AG09309 (cell line): Measurements from ENCODE around the gene SGTB.
"Not testable (repeated sequence)": the region's sequence is repeated elsewhere in the genome, so short reads cannot be mapped to it uniquely, and the experiment has no call there.

Experiments
- DNase-seq: peaks from one replicate; pipeline ENCODE4 v3.0.0-alpha.2; 2010; ENCODE audit warnings: low read depth
- H3K4me3 ChIP-seq: 2 replicates; pipeline ENCODE4 v1.5.1; 2011; ENCODE audit warnings: mild to moderate bottlenecking, low read depth, low read length, moderate library complexity; ENCODE audit not compliant: control insufficient read depth
- TF ChIP-seq, protein P1 (sequence below): IDR thresholded peaks from 2 replicates; pipeline ENCODE4 v1.5.1; 2011; ENCODE audit warnings: mild to moderate bottlenecking, low read depth, low read length, inconsistent platforms; ENCODE audit not compliant: insufficient read depth, control insufficient read depth; ENCODE audit errors: missing control alignments

The SGTB gene

DNA sequence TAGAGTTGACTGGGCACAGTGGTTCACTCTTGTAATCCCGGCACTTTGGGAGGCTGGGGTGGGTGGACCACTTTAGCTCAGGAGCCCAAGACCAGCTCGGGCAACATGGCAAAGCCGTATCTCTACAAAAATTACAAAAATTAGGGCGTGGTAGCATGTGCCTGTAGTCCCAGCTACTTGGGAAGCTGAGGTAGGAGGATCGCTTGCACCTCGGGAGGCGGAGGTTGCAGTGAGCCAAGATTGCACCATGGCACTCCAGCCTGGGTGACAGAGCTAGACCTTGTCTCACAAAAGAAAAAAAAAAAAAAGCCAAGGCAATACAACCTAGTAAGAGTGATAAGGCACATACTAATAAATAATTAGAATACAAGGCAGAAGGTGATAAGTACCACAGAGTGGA lies 15.9 kb upstream of the SGTB start:
- H3K4me3 ChIP-seq: no peak overlapping the region
- DNase-seq: no peak
- TF ChIP-seq, protein P1, sequence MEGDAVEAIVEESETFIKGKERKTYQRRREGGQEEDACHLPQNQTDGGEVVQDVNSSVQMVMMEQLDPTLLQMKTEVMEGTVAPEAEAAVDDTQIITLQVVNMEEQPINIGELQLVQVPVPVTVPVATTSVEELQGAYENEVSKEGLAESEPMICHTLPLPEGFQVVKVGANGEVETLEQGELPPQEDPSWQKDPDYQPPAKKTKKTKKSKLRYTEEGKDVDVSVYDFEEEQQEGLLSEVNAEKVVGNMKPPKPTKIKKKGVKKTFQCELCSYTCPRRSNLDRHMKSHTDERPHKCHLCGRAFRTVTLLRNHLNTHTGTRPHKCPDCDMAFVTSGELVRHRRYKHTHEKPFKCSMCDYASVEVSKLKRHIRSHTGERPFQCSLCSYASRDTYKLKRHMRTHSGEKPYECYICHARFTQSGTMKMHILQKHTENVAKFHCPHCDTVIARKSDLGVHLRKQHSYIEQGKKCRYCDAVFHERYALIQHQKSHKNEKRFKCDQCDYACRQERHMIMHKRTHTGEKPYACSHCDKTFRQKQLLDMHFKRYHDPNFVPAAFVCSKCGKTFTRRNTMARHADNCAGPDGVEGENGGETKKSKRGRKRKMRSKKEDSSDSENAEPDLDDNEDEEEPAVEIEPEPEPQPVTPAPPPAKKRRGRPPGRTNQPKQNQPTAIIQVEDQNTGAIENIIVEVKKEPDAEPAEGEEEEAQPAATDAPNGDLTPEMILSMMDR: no peak

DNA sequence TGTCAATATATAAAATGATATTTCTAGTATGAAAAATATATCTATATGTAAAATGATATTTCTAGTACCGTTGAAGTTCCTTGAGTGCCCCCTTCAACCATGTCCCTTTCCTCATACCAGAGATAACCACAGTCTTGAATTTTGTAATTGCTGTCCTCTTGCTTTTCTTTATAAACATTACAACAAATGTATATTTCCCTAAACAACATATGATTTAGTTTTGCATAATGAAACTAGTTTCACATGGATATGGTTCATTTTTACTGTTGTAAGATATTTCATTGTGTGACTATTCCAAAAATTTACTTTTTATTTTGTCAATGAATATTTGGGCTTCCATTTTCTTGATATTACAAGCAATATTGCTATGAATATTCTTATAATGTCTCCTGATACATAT lies 14.1 kb upstream of the SGTB start:
- no peak for DNase-seq
- no peak overlapping the region for H3K4me3 ChIP-seq
- TF ChIP-seq, protein P1: no peak

DNA sequence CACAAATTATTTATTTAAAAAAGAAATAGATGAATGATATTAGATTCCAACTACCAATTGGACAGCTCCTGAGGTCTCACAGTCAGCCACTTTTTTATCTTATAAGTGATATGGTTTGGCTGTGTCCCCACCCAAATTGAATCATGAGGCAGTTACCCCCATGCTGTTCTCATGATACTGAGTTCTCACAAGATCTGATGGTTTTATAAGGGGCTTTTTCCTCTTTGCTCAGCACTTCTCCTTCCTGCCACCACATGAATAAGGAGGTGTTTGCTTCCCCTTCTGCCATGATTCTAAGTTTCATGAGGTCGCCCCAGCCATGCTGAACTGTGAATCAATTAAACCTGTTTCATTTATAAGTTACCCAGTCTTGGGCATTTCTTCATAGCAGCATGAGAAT lies 13.0 kb upstream of the SGTB start:
- DNase-seq: no peak
- no peak overlapping the region for H3K4me3 ChIP-seq
- TF ChIP-seq, protein P1: no peak

DNA sequence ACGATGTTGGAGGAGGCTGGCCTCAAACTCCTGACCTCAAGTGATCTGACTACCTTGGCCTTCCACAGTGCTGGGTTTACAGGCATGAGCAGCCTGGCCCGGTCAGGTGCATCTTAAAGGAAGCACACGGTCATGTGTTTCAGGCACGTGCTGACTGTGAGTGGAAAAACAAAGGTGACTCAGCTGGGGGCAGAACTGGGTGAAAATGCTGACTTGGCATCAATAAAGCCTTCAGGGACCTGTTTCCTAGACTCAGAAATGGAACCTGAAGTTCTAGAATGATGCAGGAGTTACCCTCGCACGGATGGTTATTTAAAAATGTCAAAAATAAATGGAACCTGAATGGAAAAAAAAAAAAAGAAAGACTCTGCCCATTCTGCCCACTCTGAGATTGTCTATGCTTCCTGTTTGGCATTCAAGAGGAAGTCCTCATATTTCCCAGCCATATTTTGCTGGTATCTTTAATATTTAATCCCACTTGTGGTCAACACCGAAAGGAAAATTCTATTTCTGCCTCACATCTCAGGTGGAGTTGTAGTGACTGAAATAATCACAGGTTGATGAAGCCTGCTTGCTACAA lies 12.4 kb upstream of the SGTB start:
- not testable (repeated sequence) for H3K4me3 ChIP-seq, DNase-seq

DNA sequence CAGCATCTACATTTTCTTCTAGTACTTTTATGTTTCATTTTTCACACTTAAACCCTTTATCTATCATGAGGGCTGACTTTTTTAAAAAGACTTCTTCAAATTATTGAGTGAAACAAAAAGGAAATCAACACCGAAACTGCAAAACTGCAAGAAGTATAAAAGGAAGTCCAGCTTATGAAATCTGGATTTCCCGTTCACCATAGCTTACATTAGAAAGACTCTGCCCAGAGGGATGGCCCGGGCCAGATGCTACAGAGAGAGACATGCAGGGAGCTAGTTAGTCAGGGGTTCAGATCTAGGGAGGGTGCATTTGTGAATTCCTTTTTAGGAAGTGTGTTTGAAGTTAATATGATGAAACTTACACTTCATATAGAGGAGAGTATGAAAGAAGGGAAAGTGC lies 10.1 kb upstream of the SGTB start:
- not testable (repeated sequence) for DNase-seq, H3K4me3 ChIP-seq

DNA sequence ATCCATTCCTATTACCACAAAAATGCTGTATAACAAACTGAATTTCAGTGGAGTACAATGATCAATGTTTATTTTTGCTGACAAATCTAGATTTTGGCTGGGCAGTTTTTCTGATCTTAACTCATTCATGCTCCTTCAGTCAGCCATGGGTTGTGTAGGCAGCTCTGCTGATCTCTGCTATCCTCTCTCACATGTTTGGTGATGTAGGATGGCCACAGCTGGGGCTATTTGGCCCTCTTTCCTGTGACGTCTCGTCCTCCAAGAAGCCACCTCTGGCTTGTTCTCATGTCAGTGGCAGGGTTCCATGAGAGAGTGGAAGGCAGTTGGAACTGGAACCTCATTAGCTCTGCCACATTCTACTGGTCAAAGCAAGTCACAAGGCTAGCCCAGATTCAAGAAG lies 9.0 kb upstream of the SGTB start:
- DNase-seq: no peak
- H3K4me3 ChIP-seq: no peak overlapping the region
- TF ChIP-seq, protein P1: no peak

DNA sequence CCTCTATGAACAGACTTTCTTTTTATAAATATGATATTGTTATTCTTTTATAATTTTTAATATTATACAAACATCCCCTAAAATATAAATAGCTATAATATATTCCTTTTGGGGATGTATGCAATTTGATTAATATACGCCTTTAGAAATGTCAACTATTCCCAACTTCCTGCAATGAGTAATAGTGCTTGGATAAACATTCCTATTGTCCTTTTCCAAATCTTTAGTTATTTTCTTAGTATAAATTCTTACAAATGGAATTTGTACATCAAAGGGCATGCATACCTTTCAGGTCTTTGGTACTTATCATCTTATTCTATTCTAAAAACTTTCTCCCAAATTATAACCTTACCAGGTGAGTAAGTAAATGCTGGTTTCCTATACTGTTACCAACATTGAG lies 6.3 kb upstream of the SGTB start:
- TF ChIP-seq, protein P1: no peak
- no peak for DNase-seq
- no peak overlapping the region for H3K4me3 ChIP-seq

DNA sequence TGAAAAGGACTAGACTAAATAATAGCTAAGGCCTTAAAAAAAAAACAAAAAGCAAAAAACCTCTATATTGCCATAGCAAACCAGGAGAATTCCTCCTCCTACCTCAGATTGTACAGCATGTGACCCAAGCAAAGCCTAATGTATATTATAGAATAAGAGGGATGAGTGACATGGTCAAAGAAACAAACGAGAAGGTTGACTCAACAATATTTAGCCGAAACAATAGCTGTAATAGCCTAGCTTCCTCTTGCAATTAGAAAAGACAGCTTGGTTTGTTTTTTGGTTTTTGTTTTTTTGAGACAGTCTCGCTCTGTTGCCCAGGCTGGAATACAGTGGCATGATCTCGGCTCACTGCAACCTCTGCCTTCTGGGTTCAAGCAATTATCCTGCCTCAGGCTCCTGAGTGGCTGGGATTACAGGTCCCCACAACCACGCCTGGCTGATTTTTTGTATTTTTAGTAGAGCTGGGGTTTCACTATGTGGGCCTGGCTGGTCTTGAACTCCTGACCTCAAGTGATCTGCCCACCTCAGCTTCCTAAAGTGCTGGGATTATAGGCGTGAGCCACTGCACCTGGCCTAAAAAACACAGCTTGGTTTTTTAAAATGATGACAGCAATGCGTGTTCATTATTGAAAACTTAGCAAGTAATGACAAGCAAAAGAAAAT lies 5.7 kb upstream of the SGTB start:
- no peak for DNase-seq

More for the DNA sequence above, 5.7 kb upstream of the SGTB start:
- no peak overlapping the region for H3K4me3 ChIP-seq
- TF ChIP-seq, protein P1: no peak
